Osteoblast (primary cell): ENCODE data around the gene NLGN1. TPM values are rescaled to one million over a fixed set of nuclear protein-coding genes. Genes with fewer than 3 reads are reported as not detected.

Experiments
- DNase-seq: peaks from one replicate; pipeline ENCODE4 v3.0.0; 2011; ENCODE audit warnings: low spot score, mixed read lengths; ENCODE audit not compliant: insufficient read length; ENCODE audit errors: missing footprints
- H2AFZ ChIP-seq: 2 replicates; pipeline ENCODE4 v1.6.0; 2011; ENCODE audit warnings: mild to moderate bottlenecking, low read length
- H3K27ac ChIP-seq: 2 replicates; pipeline ENCODE4 v1.5.1; 2011; ENCODE audit warnings: mild to moderate bottlenecking, low read depth, low read length, moderate library complexity
- H3K27me3 ChIP-seq: 2 replicates; pipeline ENCODE4 v1.6.0; 2012; ENCODE audit warnings: mild to moderate bottlenecking, control low read depth, inconsistent platforms, low read length, moderate library complexity; ENCODE audit not compliant: insufficient read depth
- H3K36me3 ChIP-seq: 2 replicates; pipeline ENCODE4 v1.5.1; 2011; ENCODE audit warnings: mild to moderate bottlenecking, low read length, control low read depth, moderate library complexity; ENCODE audit not compliant: insufficient read depth
- H3K4me1 ChIP-seq: 2 replicates; pipeline ENCODE4 v1.5.1; 2011; ENCODE audit warnings: mild to moderate bottlenecking, low read length, control low read depth, moderate library complexity; ENCODE audit not compliant: insufficient read depth
- H3K4me2 ChIP-seq: 2 replicates; pipeline ENCODE4 v1.6.0; 2011; ENCODE audit warnings: mild to moderate bottlenecking, low read length; ENCODE audit not compliant: insufficient read depth
- H3K4me3 ChIP-seq: fragments of 200-600 bp; sonication (generic); 3 replicates; pipeline ENCODE4 v1.5.1; 2012; ENCODE audit warnings: mild to moderate bottlenecking, low read length, inconsistent platforms; ENCODE audit not compliant: insufficient read depth
- H3K79me2 ChIP-seq: 2 replicates; pipeline ENCODE4 v1.6.0; 2012; ENCODE audit warnings: mild to moderate bottlenecking, low read length, control low read depth, inconsistent platforms; ENCODE audit not compliant: insufficient read depth
- H3K9me3 ChIP-seq: 2 replicates; pipeline ENCODE4 v1.5.1; 2011; ENCODE audit warnings: low read depth, low read length, control low read depth
- H4K20me1 ChIP-seq: 2 replicates; pipeline ENCODE4 v1.6.0; 2012; ENCODE audit warnings: mild to moderate bottlenecking, low read length, control low read depth; ENCODE audit not compliant: insufficient read depth
- total RNA-seq: library from RNA; depleted of rRNA; stranded (reverse); fragments of >200 nt; gene quantifications from 2 replicates; pipeline ENCODE4 v1.2.3, GENCODE V29; 2012
- TF ChIP-seq, protein P1 (sequence below): IDR thresholded peaks from 2 replicates; pipeline ENCODE4 v1.5.1; 2011; ENCODE audit warnings: mild to moderate bottlenecking, low read depth, low read length, moderate library complexity; ENCODE audit errors: extremely low read depth

NLGN1 gene
- total RNA-seq, 1 donor: 9.0 TPM

DNA sequence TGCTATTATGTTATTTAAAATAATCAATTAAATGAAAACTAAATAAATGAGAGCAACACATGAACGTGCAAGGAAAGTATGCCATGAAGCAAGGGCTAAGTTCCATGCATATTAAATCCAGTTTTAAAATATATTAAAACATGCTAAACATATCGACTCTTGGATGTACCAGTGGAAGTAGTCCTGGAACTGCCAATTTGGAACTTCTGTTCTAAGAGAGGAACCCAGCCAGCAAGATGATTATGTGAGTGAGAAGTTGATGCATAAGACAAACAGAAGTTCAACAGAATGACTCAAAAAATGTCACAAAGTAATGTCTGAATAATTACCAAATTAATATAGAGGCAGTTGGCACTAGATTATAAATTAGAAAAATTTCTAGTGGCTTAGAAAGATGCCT, 714.2 kb downstream of the NLGN1 start:
- DNase-seq: no peak
- Histone ChIP-seq H3K4me3 (no peak overlapping the region), H3K79me2 (no peaks in the 10 kb centered on the region), H3K4me2 (no peak overlapping the region), H3K4me1 (no peaks in the 10 kb centered on the region), H3K27me3 (no peaks in the 10 kb centered on the region), H3K27ac (no peak overlapping the region), H3K9me3 (no peaks in the 10 kb centered on the region), H4K20me1 (no peaks in the 10 kb centered on the region), H2AFZ (no peak overlapping the region), H3K36me3 (no peaks in the 10 kb centered on the region)
- TF ChIP-seq, protein P1, sequence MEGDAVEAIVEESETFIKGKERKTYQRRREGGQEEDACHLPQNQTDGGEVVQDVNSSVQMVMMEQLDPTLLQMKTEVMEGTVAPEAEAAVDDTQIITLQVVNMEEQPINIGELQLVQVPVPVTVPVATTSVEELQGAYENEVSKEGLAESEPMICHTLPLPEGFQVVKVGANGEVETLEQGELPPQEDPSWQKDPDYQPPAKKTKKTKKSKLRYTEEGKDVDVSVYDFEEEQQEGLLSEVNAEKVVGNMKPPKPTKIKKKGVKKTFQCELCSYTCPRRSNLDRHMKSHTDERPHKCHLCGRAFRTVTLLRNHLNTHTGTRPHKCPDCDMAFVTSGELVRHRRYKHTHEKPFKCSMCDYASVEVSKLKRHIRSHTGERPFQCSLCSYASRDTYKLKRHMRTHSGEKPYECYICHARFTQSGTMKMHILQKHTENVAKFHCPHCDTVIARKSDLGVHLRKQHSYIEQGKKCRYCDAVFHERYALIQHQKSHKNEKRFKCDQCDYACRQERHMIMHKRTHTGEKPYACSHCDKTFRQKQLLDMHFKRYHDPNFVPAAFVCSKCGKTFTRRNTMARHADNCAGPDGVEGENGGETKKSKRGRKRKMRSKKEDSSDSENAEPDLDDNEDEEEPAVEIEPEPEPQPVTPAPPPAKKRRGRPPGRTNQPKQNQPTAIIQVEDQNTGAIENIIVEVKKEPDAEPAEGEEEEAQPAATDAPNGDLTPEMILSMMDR: no peak

DNA sequence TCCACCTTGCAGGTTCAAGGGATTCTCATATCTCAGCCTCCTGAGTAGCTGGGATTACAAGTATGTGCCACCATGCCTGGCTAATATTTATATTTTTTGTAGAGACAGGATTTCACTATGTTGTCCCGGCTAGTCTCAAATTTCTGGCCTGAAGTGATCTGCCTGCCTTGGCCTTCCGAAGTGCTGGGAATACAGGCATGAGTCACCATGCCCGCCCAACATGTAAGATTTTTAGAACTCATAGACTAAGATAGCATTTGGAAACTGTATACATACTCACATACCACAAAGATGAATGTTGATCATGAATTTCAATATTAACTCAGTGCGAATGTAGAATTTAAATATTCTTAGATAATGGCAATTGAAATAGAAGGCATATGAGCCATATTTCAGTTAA, 718.9 kb downstream of the NLGN1 start:
- no peak for DNase-seq
- Histone ChIP-seq H3K4me2 (no peak overlapping the region), H3K4me1 (no peaks in the 10 kb centered on the region), H3K4me3 (no peak overlapping the region), H4K20me1 (no peaks in the 10 kb centered on the region), H3K36me3 (no peaks in the 10 kb centered on the region), H3K79me2 (no peaks in the 10 kb centered on the region), H3K27ac (no peak overlapping the region), H3K27me3 (no peaks in the 10 kb centered on the region), H3K9me3 (no peaks in the 10 kb centered on the region), H2AFZ (no peak overlapping the region)
- TF ChIP-seq, protein P1: no peak

DNA sequence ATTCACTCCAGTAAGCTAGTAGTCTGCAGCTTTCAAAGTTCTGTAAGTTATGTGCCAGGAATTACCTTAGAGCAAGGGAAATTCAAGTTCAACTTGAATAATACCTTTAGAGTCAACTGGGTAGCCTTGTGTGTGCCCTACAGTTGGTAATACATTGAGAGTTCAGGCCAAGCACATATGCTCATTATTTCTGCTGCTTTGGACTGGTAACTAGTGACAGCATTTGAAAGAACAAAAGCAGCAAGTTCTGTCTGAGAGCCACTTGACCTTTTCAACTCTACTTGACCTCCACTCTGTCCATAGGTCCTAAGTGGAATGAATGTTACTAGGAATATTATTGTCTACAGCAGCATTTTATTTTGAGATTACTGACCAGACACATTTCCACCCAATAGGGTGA, 723.5 kb downstream of the NLGN1 start:
- Histone ChIP-seq H4K20me1 (no peaks in the 10 kb centered on the region), H3K27me3 (no peaks in the 10 kb centered on the region), H3K9me3 (no peaks in the 10 kb centered on the region), H3K4me1 (no peaks in the 10 kb centered on the region), H2AFZ (no peak overlapping the region), H3K4me3 (no peak overlapping the region), H3K36me3 (no peaks in the 10 kb centered on the region), H3K4me2 (no peak overlapping the region), H3K27ac (no peak overlapping the region), H3K79me2 (no peaks in the 10 kb centered on the region)
- no peak for DNase-seq
- TF ChIP-seq, protein P1: no peak

DNA sequence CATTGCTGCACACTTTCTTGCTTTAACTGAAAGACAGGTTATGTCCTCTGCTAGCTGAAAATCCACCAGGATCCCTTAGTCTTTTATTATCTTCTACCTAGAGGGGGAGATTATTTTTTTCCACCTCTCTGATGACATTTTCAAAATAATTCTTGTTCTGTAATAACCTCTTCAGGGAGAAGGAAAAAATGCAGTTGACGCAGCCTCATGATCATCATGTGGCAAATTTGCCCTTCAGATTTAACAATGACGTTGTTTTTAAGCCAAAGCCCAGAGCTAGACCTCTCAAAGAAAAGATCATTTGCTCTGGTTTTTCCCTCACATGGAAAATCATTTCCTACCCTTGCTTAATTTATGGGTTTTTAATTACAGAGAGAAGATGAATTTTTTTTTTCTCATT, 724.9 kb downstream of the NLGN1 start:
- Histone ChIP-seq H3K36me3 (no peaks in the 10 kb centered on the region), H2AFZ (no peak overlapping the region), H3K27me3 (no peaks in the 10 kb centered on the region), H3K9me3 (no peaks in the 10 kb centered on the region), H3K4me2 (no peak overlapping the region), H3K4me1 (peaks cover 4% of the 10 kb centered on the region), H3K79me2 (no peaks in the 10 kb centered on the region), H3K4me3 (no peak overlapping the region), H3K27ac (no peak overlapping the region), H4K20me1 (no peaks in the 10 kb centered on the region)
- no peak for DNase-seq
- TF ChIP-seq, protein P1: no peak
